HepG2 (cell line): ENCODE results near the gene DGKB. TPM values are rescaled to one million over a fixed set of nuclear protein-coding genes. Genes with fewer than 3 reads are reported as not detected.

Experiments
- ATAC-seq: fragments of 200-7000 bp; cut with Tn5 transposase; 3 replicates; pipeline ENCODE4 v1.9.1; 2020; ENCODE audit warnings: mild to moderate bottlenecking, moderate library complexity
- BruUV-seq: library from RNA; stranded (reverse); fragments of 400-500 nt; replicated peaks from 2 replicates; lab custom pipeline; 2021; lab: Mats Ljungman, UMichigan
- CTCF ChIA-PET: fragments of 300-600 bp; formaldehyde crosslinking; extraction: SDS; loops from one replicate; lab custom pipeline; 2021; ENCODE audit warnings: low total read pairs, inconsistent platforms, low intra/inter-chr PET ratio; lab: Yijun Ruan, JAX
- POLR2A ChIA-PET: fragments of 350-600 bp; sonication (Branson Sonifier 250); formaldehyde crosslinking; loops from one replicate; lab custom pipeline; 2020; ENCODE audit warnings: antibody characterized with exemption, inconsistent platforms; lab: Yijun Ruan, JAX
- DNase-seq: peaks from one replicate; pipeline ENCODE4 v3.0.0-alpha.2; 2015; ENCODE audit warnings: low spot score
- FAIRE-seq: peaks from 3 replicates; lab custom pipeline; 2011; peaks lifted over from hg19 to GRCh38; lab: Jason Lieb, UNC
- H2AFZ ChIP-seq: one replicate; pipeline ENCODE4 v1.6.1; 2011; ENCODE audit warnings: low read length, inconsistent platforms
- H3K27ac ChIP-seq: fragments of 300-600 bp; 3 replicates; pipeline ENCODE4 v1.8.0; 2011; ENCODE audit warnings: mixed run types, mild to moderate bottlenecking, mixed read lengths, low read length, inconsistent platforms; ENCODE audit not compliant: insufficient read depth; ENCODE audit errors: extremely low read length
- H3K27me3 ChIP-seq, 2 experiments: fragments of 200-600 bp in 1 of 2; 2 replicates in 1 of 2; 3 replicates in 1 of 2; pipeline versions ENCODE4 v1.6.0 to v1.8.0; 2011; ENCODE audit warnings: low read length in 2 of 2, mild to moderate bottlenecking in 2 of 2, moderate library complexity in 2 of 2, inconsistent platforms in 1 of 2; ENCODE audit not compliant: insufficient read depth in 2 of 2, control insufficient read depth in 1 of 2
- H3K36me3 ChIP-seq, 2 experiments: fragments of 200-600 bp in 1 of 2; replicated peaks in 1 of 2; 2 replicates in 1 of 2; 3 replicates in 1 of 2; pipeline versions ENCODE4 v1.5.1 to v1.8.0; 2011; ENCODE audit warnings: low read length in 2 of 2, inconsistent platforms in 1 of 2; ENCODE audit not compliant: insufficient read depth in 2 of 2, control insufficient read depth in 1 of 2
- H3K4me1 ChIP-seq: 2 replicates; pipeline ENCODE4 v1.5.1; 2012; ENCODE audit warnings: low read length, inconsistent platforms; ENCODE audit not compliant: insufficient read depth
- H3K4me2 ChIP-seq: 2 replicates; pipeline ENCODE4 v1.6.0; 2011; ENCODE audit warnings: low read depth, low read length, inconsistent platforms
- H3K4me3 ChIP-seq, 3 experiments: fragments of 200-600 bp in 1 of 3; sonication (generic), shearing (Covaris generic) in 1 of 3; replicated peaks in 1 of 3; 2 replicates each; pipeline ENCODE4 v1.5.1; 2011 to 2016; ENCODE audit warnings: low read length in 3 of 3, inconsistent platforms in 2 of 3, low read depth in 2 of 3, mild to moderate bottlenecking in 2 of 3, control low read depth in 1 of 3, mixed read lengths in 1 of 3; ENCODE audit not compliant: insufficient read depth in 1 of 3
- H3K79me2 ChIP-seq: one replicate; pipeline ENCODE4 v1.6.1; 2011; ENCODE audit warnings: low read length, inconsistent platforms; ENCODE audit not compliant: insufficient read depth
- H3K9ac ChIP-seq: 2 replicates; pipeline ENCODE4 v1.6.0; 2011; ENCODE audit warnings: mild to moderate bottlenecking, low read depth, low read length, inconsistent platforms; ENCODE audit not compliant: insufficient read depth
- H3K9me3 ChIP-seq: 2 replicates; pipeline ENCODE4 v1.5.1; 2012; ENCODE audit warnings: mild to moderate bottlenecking, low read length
- H4K20me1 ChIP-seq: 2 replicates; pipeline ENCODE4 v1.6.0; 2011; ENCODE audit warnings: inconsistent platforms, mild to moderate bottlenecking, low read length, moderate library complexity; ENCODE audit not compliant: insufficient read depth
- ASH2L ChIP-seq: fragments of 300-600, 200-600 bp; sonication (generic); IDR thresholded peaks from 2 replicates; pipeline ENCODE4 v1.7.0; 2017; ENCODE audit warnings: low read depth, mild to moderate bottlenecking, moderate library complexity, mixed read lengths, low read length; ENCODE audit not compliant: insufficient read length
- FOSL1 ChIP-seq: sonication (generic); formaldehyde crosslinking; IDR thresholded peaks from 2 replicates; pipeline ENCODE4 v1.9.0; 2021; ENCODE audit warnings: missing genetic modification reagents, borderline replicate concordance
- GMEB1 ChIP-seq: sonication (generic); formaldehyde crosslinking; IDR thresholded peaks from 2 replicates; pipeline ENCODE4 v1.5.1; 2020; ENCODE audit warnings: missing genetic modification reagents, mild to moderate bottlenecking, borderline replicate concordance
- KLF13 ChIP-seq: sonication (generic); formaldehyde crosslinking; IDR thresholded peaks from 2 replicates; pipeline ENCODE4 v1.4.0; 2020; ENCODE audit warnings: mild to moderate bottlenecking, missing genetic modification reagents
- MTERF4 ChIP-seq: sonication (generic); formaldehyde crosslinking; IDR thresholded peaks from 2 replicates; pipeline ENCODE4 v1.8.0; 2023; ENCODE audit warnings: mild to moderate bottlenecking, missing genetic modification reagents
- PBX2 ChIP-seq: IDR thresholded peaks from 2 replicates; pipeline ENCODE4 v1.6.1; 2016; ENCODE audit warnings: control low read depth
- RBM22 ChIP-seq: fragments of 200-400 bp; formaldehyde crosslinking; optimal IDR thresholded peaks from 2 replicates; pipeline ENCODE3; 2017; ENCODE audit warnings: mild to moderate bottlenecking, low read length, moderate library complexity
- ZNF468 ChIP-seq: sonication (generic); formaldehyde crosslinking; IDR thresholded peaks from 2 replicates; pipeline ENCODE4 v1.8.0; 2022; ENCODE audit warnings: mild to moderate bottlenecking, moderate library complexity, missing genetic modification reagents
- ZNF496 ChIP-seq: sonication (generic); formaldehyde crosslinking; IDR thresholded peaks from 2 replicates; pipeline ENCODE4 v1.8.1; 2023; ENCODE audit warnings: mild to moderate bottlenecking, moderate library complexity, missing genetic modification reagents; ENCODE audit not compliant: insufficient replicate concordance
- ZNF777 ChIP-seq: sonication (generic); formaldehyde crosslinking; IDR thresholded peaks from 2 replicates; pipeline ENCODE4 v1.4.0; 2020; ENCODE audit warnings: missing genetic modification reagents
- ZNF83 ChIP-seq: sonication (generic); formaldehyde crosslinking; IDR thresholded peaks from 2 replicates; pipeline ENCODE4 v1.4.0; 2020; ENCODE audit warnings: missing genetic modification reagents, mild to moderate bottlenecking, borderline replicate concordance
- in situ Hi-C: cut with HindIII; loops from 2 replicates; pipeline ENCODE4 v1.10.0; 2017; ENCODE audit warnings: low pct_unique_long_range_greater_than_20kb; ENCODE audit not compliant: extremely low pct_ligation_motif_present
- intact Hi-C: fragments of 100-400 bp; cut with micrococcal nuclease; formaldehyde crosslinking; loops from one replicate; pipeline ENCODE4 v1.10.0; 2022; ENCODE audit not compliant: unreplicated experiment
- polyA plus RNA-seq, 8 experiments: library from polyadenylated mRNA; depleted of rRNA in 3 of 8; stranded (reverse) in 7 of 8; unstranded in 1 of 8; fragments of >200 nt; fragmentation: Illumina TruSeq in 4 of 8; extraction: Trizol in 4 of 8; gene quantifications; 2 replicates each; pipeline versions ENCODE4 v1.2.1 to v1.2.3, GENCODE V29; 2011 to 2016; ENCODE audit warnings: low read depth in 4 of 8, missing spikeins in 1 of 8, mixed read lengths in 1 of 8; ENCODE audit not compliant: insufficient read depth in 1 of 8
- total RNA-seq, 5 experiments: library from RNA; depleted of rRNA; stranded (reverse); fragments of >200 nt; fragmentation: Illumina TruSeq; extraction: Trizol; gene quantifications; 2 replicates each; pipeline ENCODE4 v1.2.3, GENCODE V29; 2016; ENCODE audit warnings: low read depth in 1 of 5

The DGKB gene
- total and polyA plus RNA-seq, 2 of the 13 experiments (the other 11 are each of a cell fraction or from before 2014, with no cell fraction given): not detected

- TF ChIP-seq ZNF496: no peak
- no peak for TF ChIP-seq ASH2L
- TF ChIP-seq GMEB1 (CRISPR knock-in tag): no peak
- TF ChIP-seq, all 625 proteins: peak for 0
Observed at GRCh38 chr7:14911077-14911476, 8.5 kb upstream of the DGKB start (continued).

- no peak overlapping the region for H3K27ac ChIP-seq
Observed at GRCh38 chr7:14908697-14909096, 6.1 kb upstream of the DGKB start.

More at GRCh38 chr7:14908697-14909096, 6.1 kb upstream of the DGKB start:
- DNase-seq: no peak
- no peak for FAIRE-seq
- H3K9me3 ChIP-seq: peaks cover 3% of the 10 kb centered on the region; the same call in 1 of the 2 replicates
- ChIA-PET CTCF (no interaction called here), POLR2A (no interaction called here)
- no peak for TF ChIP-seq ZNF468 (CRISPR knock-in tag)
- TF ChIP-seq FOSL1 (CRISPR knock-in tag): no peak
- no peak for TF ChIP-seq RBM22
- TF ChIP-seq KLF13: no peak
- TF ChIP-seq ZNF777: no peak
- no peak for TF ChIP-seq ZNF83
- TF ChIP-seq PBX2 (CRISPR knock-in tag): no peak
- TF ChIP-seq MTERF4 (CRISPR knock-in tag): no peak
- H3K27me3 ChIP-seq: no peaks in the 10 kb centered on the region
- in situ Hi-C loops: no loop called here
- no peak overlapping the region for H3K4me2 ChIP-seq
- no TSS peak for BruUV-seq
- no peak overlapping the region for H2AFZ ChIP-seq
- H4K20me1 ChIP-seq: no peaks in the 10 kb centered on the region
- H3K4me1 ChIP-seq: no peaks in the 10 kb centered on the region
- no peak for ATAC-seq
- no peak overlapping the region for H3K4me3 ChIP-seq
- no peaks in the 10 kb centered on the region for H3K79me2 ChIP-seq
- no peak overlapping the region for H3K9ac ChIP-seq
- H3K36me3 ChIP-seq: no peaks in the 10 kb centered on the region
- intact Hi-C loops: no loop called here
